Activated naive CD4-positive, alpha-beta T cell treated with anti-CD3 and anti-CD28 coated beads, Interleukin-2, amount 50 U/mL, for 16 hours (primary cell): ENCODE data around the gene OSR1.
"Not testable (repeated sequence)": the region's sequence is repeated elsewhere in the genome, so short reads cannot be mapped to it uniquely, and the experiment has no call there.

Experiments
- DNase-seq: peaks from one replicate; pipeline ENCODE4 v3.0.0-alpha.2; 2020

Gene OSR1

DNA sequence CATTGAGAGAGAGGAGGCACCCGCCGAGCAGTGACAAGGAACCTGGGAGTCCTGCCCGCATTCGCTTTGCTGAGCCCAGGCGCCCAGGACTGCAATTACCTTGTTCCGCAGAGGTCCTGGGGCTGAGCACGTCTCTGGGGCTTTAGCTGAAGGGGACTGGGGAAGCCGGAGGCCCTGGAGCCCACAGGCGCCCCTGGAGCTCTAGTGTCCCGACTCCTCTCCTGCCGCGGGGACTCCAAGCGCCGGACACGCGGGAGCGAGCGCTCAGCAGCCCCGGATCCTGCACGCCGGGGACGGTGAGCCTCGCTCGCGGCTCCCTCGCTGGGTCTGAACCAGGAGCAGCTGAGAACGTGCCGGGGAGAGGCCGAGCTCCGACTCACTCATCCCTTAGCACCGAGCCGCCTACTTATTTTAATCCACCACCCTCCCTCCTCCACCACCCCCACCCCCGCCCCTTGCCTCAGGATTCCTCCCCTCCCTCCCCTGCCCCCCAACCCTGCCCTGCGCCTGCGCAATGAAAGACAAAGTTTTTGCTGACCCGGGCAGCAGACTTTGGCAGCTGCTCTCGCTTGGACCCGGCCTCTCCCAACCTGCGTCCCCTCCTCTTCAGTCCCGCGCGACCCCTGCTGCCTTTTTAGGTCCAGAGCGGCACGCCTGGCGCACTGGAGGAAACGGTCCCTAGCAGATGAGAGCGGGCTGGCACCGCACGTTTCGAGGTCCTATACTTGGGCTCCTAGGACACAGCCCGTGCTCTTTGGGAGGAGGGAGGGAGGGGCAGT is at the start of gene OSR1:
OSR1 (minus strand) TSS at position 382 of the 779 bp plus-strand sequence. CDS start 4,818 bp downstream, outside the sequence.
- peak; percentile 32 for DNase-seq

GRCh38 chr2:19403785-19404184 is 45.4 kb upstream of the OSR1 start:
- DNase-seq = no peak

DNA sequence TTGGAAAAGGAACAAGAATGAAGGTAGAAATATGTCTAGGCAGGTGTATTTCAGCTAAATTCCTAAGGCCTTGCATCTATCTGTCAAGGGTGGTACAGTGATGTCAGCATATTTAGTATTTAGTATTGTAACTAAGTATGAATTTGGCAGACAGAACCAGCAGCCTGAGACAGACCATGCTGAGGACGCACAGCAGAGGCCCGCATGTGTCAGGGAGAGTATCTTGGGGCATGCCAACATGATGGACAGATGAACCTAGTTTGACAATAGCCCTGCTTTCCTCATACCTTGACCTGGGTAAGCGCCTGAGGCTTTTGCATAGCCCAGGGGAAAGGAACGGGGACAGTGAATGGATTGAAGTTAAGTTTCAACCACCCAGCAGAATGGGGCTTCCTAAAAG is 33.8 kb upstream of the OSR1 start:
- no peak for DNase-seq

GRCh38 chr2:19389469-19389868 is 31.0 kb upstream of the OSR1 start:
- not testable (repeated sequence) for DNase-seq

GRCh38 chr2:19380532-19380931 is 22.1 kb upstream of the OSR1 start:
- DNase-seq = no peak

DNA sequence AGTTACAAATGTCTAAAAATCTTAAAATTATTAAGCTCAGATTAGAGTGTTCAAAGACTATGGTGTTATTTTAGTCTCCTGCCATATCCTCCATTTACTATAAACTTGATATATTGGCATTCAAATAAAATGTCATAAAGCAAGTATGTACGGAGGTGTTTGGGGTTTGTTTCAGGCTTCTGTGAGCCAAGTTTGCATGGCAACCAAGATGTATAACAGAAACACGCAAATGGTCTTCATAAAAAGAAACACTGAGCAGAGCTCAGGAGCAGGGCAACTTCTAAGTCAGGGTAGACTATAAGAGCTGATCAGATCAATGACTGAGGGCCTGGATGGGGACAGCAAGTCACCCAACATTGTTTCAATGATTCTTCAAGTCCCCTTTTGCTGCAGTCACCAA is 20.5 kb upstream of the OSR1 start:
- DNase-seq = no peak

DNA sequence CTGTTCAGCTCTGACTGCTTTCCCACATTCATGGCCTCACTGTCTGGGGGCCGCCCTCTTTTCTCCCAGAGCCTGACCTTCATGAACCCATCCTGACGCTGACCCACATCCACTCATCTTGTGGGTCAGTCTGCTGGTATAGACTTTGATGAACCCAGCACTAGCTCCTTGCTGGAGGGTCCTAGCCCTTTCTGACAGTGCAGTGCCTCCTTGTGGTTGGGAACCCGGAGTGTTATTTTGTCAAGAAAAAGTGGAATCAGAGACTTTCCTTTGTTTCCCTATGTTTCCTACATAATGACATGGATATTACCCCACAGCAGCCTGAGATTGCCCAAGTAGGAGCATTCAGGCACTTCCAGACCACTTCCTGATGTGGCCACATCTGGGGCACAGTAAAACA is 19.3 kb upstream of the OSR1 start:
- no peak for DNase-seq

GRCh38 chr2:19373352-19373751 is 14.9 kb upstream of the OSR1 start:
- DNase-seq = no peak

DNA sequence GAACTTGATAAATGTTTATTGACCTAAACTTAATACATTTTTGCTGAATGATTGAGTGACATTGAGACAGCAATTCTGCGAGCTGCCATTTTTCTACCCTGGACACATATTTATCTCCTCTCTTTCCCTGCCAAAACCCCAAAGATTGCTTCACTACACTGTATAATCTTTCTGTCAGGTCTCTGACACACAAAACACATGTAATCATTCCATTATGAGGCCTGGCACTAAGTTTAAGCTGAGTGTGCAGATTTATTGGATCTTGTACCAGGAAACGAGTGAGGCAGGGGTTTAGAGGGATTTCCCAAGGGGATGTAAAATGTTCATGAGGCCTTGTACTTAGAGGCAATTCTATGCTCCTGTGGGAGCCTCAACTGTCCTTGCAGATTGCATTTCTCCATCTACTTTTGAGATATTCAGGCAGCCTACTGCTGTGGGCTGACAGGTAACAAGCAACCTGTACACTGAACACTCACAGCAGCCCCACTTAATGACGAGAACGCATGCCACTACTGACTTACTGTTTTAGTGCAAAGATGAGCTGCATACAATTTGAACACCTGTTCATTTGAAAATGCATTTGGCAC is 13.7 kb upstream of the OSR1 start:
- no peak for DNase-seq

GRCh38 chr2:19369341-19369955 is 11.0 kb upstream of the OSR1 start:
- DNase-seq = no peak

DNA sequence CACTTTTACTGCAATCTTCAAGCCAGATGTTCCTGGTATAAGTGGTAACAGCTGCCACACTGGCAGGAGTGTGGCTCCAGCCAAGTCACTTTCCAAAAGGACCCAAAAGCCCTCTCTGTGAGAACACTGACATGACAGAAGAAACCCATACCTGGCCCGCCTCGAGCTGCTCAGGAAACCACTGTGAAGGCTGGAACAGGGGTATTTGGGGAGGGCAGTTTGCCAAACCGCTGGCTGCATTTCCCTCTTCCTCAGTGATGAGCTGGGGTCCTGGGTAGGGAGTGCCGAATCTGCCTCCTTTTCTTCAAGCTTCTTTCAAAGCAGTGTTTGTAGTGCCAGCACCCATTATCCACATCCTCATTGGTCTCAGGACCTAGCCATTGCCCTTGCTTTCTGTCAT is 10.3 kb upstream of the OSR1 start:
- no peak for DNase-seq

DNA sequence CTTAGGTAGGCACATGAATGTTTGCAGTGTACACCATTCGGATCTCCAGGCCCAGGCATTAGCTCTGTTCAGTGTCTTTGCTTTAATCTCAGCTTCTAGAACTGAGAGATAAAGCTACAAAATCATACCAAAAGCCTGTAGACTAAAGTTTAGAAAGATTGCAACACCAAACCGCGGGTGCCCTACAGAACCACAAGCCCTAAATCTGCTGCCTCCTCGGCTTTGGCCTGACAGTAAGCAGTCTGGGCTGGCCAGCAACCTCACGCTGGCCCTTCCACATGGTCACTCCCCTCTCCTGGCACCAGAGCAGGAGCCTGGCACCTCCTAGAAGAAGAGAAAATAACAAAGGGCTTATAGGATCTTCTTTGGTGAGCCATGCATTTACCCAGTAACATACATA is 8.9 kb upstream of the OSR1 start:
- DNase-seq = no peak

DNA sequence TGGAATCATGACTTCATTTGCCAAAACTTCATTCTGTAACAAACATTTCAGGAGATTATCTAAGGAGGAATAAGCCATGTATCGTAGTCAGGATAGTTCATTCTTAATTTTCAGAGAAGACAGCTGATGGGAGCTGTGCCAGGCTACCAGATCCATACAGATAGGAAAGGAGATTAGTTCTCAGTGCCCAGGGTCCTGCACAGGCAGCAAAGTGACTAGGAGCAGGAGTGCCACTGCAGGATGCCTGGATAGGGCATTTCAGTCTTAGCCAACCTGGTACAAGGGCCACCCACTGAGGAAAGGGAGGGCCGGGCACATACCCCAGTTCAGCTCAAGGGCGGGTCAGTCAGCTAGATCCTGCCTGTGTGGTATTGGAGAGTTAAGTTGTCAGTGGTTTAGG is 6.7 kb upstream of the OSR1 start:
- no peak for DNase-seq

DNA sequence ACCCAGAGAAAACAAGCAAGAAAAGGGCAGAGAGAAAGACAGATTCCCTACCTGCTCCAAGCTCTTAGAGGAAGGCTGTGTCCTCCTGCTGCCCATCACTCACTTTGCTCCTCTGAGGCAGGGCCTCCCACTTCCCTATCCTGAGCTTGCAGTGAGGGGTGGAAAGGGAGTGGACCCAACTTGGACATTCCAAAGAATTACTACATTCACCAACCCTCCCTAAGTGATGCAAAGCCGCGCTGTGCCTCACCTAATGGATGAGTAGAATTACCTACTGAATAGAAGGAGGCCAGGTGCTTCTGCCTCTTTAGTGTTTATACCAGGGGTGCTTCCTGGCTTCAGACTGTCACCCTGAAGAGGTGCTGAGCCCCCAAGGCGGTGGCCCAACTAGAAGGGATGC is 5.6 kb upstream of the OSR1 start:
- DNase-seq = no peak

- no peak for DNase-seq
Measured at GRCh38 chr2:19363474-19363778, 5.0 kb upstream of the OSR1 start.

DNA sequence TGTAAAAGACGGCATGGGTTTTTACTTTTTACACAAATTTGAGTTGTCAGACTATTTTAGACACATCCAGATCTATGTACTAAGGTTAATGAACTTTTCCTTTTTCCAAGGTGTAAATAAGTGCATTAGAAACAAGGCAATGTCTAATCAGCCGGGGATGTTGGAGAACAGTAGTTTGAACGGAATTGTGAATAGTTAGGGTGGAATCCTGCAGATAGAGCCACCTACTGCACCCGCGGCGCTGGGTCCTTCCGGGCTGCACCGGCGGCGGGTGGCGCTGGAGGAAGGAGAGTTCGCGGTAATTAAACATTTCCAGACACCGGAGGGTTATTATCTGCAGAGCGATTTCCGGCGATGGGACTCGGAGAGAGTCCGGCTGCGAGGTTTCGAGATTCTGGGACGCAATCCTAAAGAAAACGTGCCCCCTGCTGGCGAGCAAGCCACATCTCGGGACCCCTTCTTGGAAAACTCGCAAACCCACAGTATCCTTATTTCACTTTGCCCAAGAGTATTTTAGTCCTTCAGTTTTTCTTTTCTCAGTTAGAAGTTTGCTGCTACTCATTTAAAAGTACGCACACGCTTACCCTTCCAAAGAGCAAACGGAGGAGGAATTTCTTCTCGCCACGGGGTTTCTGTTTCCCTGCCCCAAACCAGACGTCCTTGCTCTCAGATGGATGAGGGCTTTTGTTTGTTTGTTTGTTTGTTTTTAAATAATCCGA is 4.5 kb upstream of the OSR1 start:
- DNase-seq = peak; percentile 36

GRCh38 chr2:19362094-19362754 is 3.8 kb upstream of the OSR1 start:
- no peak for DNase-seq

- no peak for DNase-seq
Measured at GRCh38 chr2:19361325-19361990, 3.0 kb upstream of the OSR1 start.

DNA sequence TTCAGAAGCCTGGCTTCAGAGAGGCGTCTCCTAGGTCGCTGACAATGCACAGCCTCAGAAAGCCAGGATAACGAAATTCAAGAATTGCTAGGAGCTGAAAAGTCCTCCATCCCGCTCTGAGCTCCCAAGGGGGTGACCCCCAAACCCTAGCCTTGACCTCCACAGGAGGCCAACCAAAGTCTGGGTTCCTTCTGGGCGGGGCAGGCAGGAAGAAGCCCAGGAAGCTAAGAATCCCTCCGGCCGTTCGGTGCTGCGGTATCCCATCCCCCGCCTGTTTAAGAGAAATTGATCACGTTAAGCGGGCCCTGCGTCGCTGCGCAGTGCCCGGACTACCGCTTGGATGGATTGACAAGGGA is 2.5 kb upstream of the OSR1 start:
- no peak for DNase-seq

- no peak for DNase-seq
Measured at GRCh38 chr2:19360266-19360965, 2.0 kb upstream of the OSR1 start.

DNA sequence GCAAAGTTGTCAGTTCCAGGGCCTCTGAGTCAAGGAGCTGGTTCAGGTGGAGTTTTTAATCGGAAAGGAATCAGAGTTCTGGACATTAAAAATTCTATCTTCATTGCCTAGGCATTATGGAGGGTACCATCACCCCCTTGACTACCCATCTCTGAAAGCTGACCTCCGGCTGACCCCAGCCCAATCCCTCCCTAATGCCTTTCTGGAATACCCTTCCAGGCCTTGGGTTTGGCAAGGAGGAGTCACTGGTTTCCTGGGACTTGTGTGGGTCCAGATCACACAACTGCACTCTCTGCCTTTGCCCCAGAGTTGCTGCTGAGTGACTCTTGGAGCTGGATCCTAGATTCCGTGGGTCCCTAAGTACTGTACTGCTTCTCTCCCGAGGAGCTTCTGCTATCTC is 1.0 kb upstream of the OSR1 start:
- DNase-seq = no peak

DNA sequence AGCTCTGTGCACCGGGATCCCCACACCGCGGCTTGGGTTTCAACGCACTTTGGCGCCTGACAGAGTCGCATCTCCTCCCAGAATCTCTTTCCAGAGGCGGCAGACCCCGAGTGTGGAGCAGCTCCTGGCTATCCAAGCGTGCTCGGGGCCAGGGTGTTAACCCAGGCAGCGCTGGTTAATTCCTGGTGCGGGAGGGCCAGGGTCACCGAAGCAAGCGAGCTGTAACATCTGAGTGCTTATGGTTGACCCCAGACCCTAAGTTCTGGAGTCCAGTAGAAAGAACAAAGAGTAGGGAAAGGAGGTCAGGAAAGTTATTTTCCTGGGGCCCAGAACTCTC is 566 bp upstream of the OSR1 start:
- DNase-seq = no peak
